SJCRH30 (cell line): ENCODE data around the gene CD84. TPM values are rescaled to one million over a fixed set of nuclear protein-coding genes. Genes with fewer than 3 reads are reported as not detected.
"Not testable (repeated sequence)": the region's sequence is repeated elsewhere in the genome, so short reads cannot be mapped to it uniquely, and the experiment has no call there.

Experiments used
- DNase-seq, 2 experiments: peaks; one replicate each; pipeline ENCODE4 v3.0.0-alpha.2; 2015 to 2020
- H3K27ac ChIP-seq: fragments of 250-450 bp; sonication (Bioruptor Pico); 2 replicates; pipeline ENCODE4 v1.5.1; 2020; ENCODE audit warnings: mild to moderate bottlenecking, moderate library complexity
- H3K27me3 ChIP-seq: fragments of 250-450 bp; sonication (Bioruptor Pico); 2 replicates; pipeline ENCODE4 v1.5.1; 2020; ENCODE audit warnings: mild to moderate bottlenecking, moderate library complexity
- H3K36me3 ChIP-seq: fragments of 250-450 bp; sonication (Bioruptor Pico); 2 replicates; pipeline ENCODE4 v1.5.1; 2020; ENCODE audit warnings: mild to moderate bottlenecking, moderate library complexity
- H3K4me1 ChIP-seq: fragments of 250-450 bp; sonication (Bioruptor Pico); 2 replicates; pipeline ENCODE4 v1.5.1; 2020; ENCODE audit warnings: mild to moderate bottlenecking, moderate library complexity
- H3K4me3 ChIP-seq: fragments of 250-450 bp; sonication (Bioruptor Pico); 2 replicates; pipeline ENCODE4 v1.5.1; 2020; ENCODE audit warnings: mild to moderate bottlenecking, moderate library complexity
- H3K9me3 ChIP-seq: fragments of 250-450 bp; sonication (Bioruptor Pico); replicated peaks from 2 replicates; pipeline ENCODE4 v1.5.1; 2020; ENCODE audit warnings: mild to moderate bottlenecking, moderate library complexity
- total RNA-seq: library from RNA; depleted of rRNA; stranded (reverse); fragments of >200 nt; shearing (Covaris generic); gene quantifications from 2 replicates; pipeline ENCODE4 v1.2.3, GENCODE V29; 2014

The CD84 gene
- total RNA-seq, 1 experiment from 2014 or later: not detected

DNA sequence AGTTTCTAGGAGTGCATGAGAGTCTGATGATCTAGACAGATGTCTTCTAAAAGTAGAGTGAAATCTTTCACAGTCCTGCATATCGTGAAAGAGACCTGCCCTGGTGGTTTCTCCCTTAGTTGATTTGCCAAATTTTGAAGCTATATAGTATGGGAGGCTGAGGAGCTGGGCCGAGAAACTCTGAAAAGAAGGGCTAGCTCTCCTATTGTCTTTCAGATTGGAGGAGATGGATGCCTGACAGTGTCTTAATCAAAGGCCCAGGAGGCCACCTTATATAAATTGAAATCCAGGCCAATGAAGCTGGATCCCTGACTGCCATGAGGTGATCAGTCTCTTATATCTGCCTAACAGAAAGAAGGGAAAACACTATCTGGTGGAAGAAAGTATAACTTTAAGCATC, 18.4 kb upstream of the CD84 start:
- no peak overlapping the region for H3K4me3 ChIP-seq
- H3K4me1 ChIP-seq: no peaks in the 10 kb centered on the region
- no peaks in the 10 kb centered on the region for H3K27me3 ChIP-seq
- no peak overlapping the region for H3K27ac ChIP-seq
- H3K9me3 ChIP-seq: peaks cover 4% of the 10 kb centered on the region; the same call in 1 of the 2 replicates
- no peaks in the 10 kb centered on the region for H3K36me3 ChIP-seq
- no peak for DNase-seq

DNA sequence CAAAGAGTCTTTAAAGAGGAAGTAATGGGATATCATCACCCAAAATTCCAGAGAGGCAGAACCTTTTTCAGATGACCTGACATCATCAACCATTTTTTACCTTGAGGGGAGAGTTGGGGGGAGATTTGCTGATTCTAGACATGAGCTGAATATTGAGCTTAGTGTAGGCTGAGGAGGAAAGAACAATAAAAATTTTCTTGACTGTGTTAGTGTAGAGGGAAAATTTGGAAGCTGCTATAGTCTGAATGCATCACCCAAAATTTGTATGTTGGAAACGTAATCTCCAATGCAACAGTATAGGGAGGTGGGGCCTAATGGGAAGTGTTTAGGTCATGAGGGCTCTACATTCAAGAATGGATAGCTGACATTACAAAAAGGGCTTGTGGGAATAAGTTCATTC, 17.8 kb upstream of the CD84 start:
- no peak for DNase-seq
- no peaks in the 10 kb centered on the region for H3K4me1 ChIP-seq
- no peaks in the 10 kb centered on the region for H3K36me3 ChIP-seq
- H3K9me3 ChIP-seq: peaks cover 4% of the 10 kb centered on the region; the same call in 1 of the 2 replicates
- no peaks in the 10 kb centered on the region for H3K27me3 ChIP-seq
- H3K4me3 ChIP-seq: no peak overlapping the region
- no peak overlapping the region for H3K27ac ChIP-seq

DNA sequence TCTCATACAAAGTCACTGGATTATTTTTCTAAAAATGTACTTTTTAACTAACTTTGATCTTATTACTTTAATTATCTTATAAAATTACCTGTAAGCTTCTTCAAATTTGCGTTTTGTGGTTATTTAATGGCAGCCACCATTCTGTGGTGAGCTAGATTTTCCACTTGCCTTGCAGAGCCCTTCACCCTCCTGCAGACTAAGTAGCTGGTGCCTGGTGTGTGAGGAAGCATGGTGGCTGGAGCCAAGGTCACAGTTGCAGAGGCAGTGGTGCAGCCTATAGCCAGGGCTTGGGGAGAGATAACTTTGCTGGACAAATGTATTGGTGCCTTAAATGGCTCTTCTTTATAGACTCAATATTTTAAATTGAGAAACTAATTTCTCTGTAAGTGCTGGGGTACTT, 11.2 kb upstream of the CD84 start:
- Histone ChIP-seq H3K9me3 (no peaks in the 10 kb centered on the region), H3K4me1 (no peaks in the 10 kb centered on the region), H3K27ac (no peak overlapping the region), H3K4me3 (no peak overlapping the region), H3K36me3 (no peaks in the 10 kb centered on the region), H3K27me3 (no peaks in the 10 kb centered on the region)
- no peak for DNase-seq

DNA sequence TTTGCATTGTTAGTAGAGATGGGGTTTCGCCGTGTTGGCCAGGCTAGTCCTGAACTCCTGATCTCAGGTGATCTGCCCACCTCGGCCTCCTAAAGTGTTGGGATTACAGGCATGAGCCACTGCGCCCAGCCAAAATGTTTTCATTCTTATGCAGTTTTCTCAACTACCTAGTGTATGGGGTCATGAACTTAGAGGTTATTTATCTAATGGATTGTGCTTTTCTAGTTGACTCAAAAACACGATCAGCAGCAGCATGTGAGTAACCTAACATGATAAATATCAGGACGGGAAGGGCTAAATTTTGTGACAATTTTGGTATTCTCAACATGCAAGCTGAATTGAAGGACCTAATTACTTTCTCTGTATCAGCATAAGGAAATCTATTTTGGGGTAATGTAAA, 9.2 kb upstream of the CD84 start:
- no peak overlapping the region for H3K27ac ChIP-seq
- H3K36me3 ChIP-seq: no peaks in the 10 kb centered on the region
- DNase-seq: no peak
- no peaks in the 10 kb centered on the region for H3K9me3 ChIP-seq
- no peak overlapping the region for H3K4me3 ChIP-seq
- H3K27me3 ChIP-seq: no peaks in the 10 kb centered on the region
- no peaks in the 10 kb centered on the region for H3K4me1 ChIP-seq

DNA sequence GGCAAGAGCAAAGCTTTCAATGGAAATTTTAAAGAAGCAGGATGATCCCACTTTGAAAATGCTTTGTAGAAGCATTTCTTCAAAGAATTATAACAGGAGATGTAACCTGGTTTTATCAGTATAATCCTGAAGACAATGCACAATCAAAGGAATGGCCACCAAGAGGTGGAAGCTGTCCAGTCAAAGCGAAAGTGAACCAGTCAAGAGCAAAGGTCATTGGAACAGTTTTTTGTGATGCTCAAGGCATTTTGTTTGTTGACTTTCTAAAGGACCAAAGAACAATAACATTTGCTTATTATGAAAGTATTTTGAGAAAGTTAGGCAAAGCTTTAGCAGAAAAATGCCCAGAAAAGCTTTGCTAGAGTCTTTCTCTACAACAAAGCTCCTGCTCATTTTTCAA, 5.5 kb upstream of the CD84 start:
- Histone ChIP-seq H3K9me3 (no peaks in the 10 kb centered on the region; the same call in 1 of the 2 replicates), H3K36me3 (no peaks in the 10 kb centered on the region), H3K27ac (no peak overlapping the region), H3K27me3 (no peaks in the 10 kb centered on the region), H3K4me1 (no peaks in the 10 kb centered on the region), H3K4me3 (no peak overlapping the region)
- DNase-seq: no peak

DNA sequence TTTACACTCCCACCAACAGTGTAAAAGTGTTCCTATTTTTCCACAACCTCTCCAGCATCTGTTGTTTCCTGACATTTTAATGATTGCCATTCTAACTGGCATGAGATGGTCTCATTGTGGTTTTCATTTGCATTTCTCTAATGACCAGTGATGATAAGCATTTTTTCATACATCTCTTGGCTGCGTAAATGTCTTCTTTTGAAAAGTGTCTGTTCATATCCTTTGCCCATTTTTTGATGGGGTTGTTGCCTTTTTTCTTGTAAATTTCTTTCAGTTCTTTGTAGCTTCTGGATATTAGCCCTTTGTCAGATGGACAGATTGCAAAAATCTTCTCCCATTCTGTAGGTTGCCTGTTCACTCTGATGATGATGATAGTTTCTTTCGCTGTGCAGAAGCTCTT, 3.7 kb upstream of the CD84 start:
- DNase-seq, H3K27ac ChIP-seq, H3K9me3 ChIP-seq, H3K36me3 ChIP-seq, H3K4me1 ChIP-seq, H3K27me3 ChIP-seq, H3K4me3 ChIP-seq: not testable (repeated sequence)

DNA sequence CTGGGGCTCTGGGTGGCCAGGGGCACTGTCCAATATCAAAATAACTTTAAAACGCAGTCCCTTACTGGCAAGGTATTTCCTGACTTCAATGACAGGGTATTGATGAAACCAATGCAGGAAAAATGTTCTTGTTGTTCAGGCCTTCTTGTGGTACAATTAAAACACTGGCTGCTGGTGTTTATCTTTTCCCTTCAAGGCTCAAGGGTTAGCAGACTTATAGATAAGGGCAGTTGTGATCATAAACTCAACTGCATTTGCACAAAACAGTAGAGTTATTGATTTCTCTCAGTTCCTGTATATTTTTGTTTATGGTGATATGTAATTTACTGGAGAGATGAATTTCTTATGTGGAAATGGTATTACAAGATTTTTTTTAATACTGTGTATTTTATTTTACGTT, 2.7 kb upstream of the CD84 start:
- H3K27ac ChIP-seq: no peak overlapping the region
- H3K36me3 ChIP-seq: no peaks in the 10 kb centered on the region
- H3K27me3 ChIP-seq: no peaks in the 10 kb centered on the region
- H3K4me1 ChIP-seq: no peaks in the 10 kb centered on the region
- DNase-seq: no peak
- no peak overlapping the region for H3K4me3 ChIP-seq
- no peaks in the 10 kb centered on the region; the same call in 1 of the 2 replicates for H3K9me3 ChIP-seq

DNA sequence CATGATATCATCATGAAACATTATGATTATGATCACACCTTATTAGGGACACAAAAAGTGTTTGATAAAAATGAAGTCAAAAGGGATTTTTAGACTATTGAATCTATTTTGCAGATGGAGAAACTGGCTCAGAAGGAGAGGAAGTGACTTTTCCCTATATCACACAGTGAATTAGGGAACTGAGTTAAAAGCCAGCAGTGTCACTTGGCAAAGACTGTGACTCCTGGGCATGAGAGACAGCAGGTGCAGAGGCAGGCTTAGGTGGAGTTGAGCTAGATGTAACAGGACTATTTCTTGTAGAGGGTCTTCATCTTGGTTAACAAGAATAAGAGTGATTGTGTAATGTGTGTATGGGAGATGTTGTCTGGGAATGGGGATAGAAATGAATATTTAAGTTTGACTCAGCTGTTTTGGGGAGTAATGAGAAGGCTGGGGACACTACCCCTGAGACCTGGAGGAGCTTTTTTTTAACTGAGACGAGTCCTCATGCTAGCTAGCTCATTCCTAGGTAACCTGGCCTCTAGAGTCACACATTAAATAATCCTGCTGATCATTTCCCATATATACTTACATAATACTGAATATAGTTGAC, 1.0 kb upstream of the CD84 start:
- no peak for DNase-seq
- no peaks in the 10 kb centered on the region; the same call in 1 of the 2 replicates for H3K9me3 ChIP-seq

DNA sequence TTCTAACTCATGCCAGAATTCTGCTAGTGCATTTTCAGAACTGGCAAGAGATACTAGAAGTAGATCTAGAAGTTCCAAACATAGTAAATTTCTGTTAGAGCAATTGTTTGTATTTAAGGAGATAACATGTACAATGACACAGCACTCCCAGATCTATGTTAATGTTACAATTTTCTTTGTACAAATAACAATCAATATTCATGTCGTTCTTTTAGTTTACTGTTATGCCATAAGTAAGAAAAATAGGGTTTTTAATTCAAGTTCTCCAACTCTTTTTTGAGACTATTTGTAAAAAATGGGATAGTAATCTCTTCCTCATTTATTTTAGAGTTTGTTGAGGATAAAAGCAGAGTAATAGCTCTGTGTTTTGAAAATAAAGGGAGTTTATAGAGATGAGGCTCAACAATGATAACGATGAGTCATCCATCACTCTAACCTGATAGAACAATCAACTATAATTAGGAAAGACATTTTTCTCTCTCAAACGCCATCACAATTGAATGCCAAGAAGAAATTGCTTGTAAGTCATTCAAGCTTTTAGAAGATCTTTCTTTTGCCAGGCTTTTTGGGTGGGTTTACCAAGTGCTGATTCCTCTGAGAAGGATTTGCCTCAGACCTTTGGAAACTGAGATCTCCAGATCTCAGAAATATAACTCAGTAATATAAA, 638 bp downstream of the CD84 start:
- no peak for DNase-seq
- Histone ChIP-seq H3K4me3 (no peak overlapping the region), H3K27ac (no peak overlapping the region)

More for the DNA sequence above, 1.0 kb upstream of the CD84 start:
- Histone ChIP-seq H3K36me3 (no peaks in the 10 kb centered on the region), H3K27ac (no peak overlapping the region), H3K4me3 (no peak overlapping the region), H3K4me1 (no peaks in the 10 kb centered on the region), H3K27me3 (no peaks in the 10 kb centered on the region)

DNA sequence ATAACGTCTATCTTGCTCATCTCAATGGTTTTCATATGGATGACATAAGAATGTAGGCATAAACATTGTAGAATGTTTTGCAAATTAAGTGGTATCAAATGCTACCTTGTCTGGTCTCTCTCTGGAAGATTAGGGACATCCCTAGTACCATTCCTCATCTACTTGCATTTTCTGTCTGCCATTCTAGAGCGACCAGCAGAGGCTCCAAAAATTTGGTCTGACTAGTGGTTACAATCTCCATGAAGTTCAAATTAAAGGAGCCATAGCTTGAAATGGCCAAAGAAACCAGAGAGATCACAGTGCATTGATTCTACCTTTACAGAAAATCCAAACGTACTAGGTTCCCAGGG, 1.1 kb downstream of the CD84 start:
- no peak for DNase-seq
- no peaks in the 10 kb centered on the region; the same call in 1 of the 2 replicates for H3K9me3 ChIP-seq
- no peaks in the 10 kb centered on the region for H3K27me3 ChIP-seq
- H3K4me3 ChIP-seq: no peak overlapping the region
- H3K27ac ChIP-seq: no peak overlapping the region
- no peaks in the 10 kb centered on the region for H3K36me3 ChIP-seq
- no peaks in the 10 kb centered on the region for H3K4me1 ChIP-seq

More for the DNA sequence above, 638 bp downstream of the CD84 start:
- Histone ChIP-seq H3K9me3 (no peaks in the 10 kb centered on the region; the same call in 1 of the 2 replicates), H3K4me1 (no peaks in the 10 kb centered on the region), H3K27me3 (no peaks in the 10 kb centered on the region), H3K36me3 (no peaks in the 10 kb centered on the region)

DNA sequence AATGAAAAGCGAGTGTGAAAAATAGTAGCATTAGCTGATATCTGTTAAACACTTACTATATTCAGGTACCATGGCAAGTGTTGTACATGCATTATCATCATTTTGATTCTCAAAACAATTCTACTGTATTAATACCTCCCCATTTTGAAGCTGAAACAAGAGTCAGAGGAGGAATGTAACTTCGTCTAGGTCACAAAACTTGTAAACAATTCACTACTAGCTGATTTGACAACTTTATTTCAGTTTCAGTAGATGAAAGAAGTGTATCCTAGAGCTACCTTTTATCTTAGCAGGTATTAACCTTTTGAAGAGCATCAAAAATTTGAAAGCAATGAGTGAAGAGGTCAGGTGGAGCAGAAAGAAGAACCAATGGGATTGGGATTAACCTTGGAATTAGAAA, 1.6 kb downstream of the CD84 start:
- H3K9me3 ChIP-seq: no peaks in the 10 kb centered on the region
- no peaks in the 10 kb centered on the region for H3K27me3 ChIP-seq
- H3K27ac ChIP-seq: no peak overlapping the region
- DNase-seq: no peak
- H3K4me1 ChIP-seq: no peaks in the 10 kb centered on the region
- H3K4me3 ChIP-seq: no peak overlapping the region
- no peaks in the 10 kb centered on the region for H3K36me3 ChIP-seq

DNA sequence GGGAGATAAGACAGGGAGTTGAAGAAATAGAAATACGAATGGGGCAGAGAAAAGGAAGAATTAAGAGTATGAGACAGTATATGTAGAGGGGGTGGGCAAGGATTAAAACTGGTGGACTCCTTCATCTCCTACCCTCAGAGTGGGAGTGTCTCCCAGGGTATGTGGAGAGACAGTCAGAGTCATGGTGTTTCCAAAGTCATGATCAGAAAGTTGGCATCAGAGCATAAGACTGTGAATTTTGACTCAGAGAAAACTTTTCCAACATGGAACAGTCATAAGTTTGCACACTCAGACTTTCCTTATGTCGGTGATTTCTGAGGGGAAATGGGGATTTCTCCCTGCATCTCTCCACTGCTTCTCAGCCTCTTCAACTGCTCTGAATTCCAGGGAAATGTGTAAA, 2.4 kb downstream of the CD84 start:
- Histone ChIP-seq H3K9me3 (no peaks in the 10 kb centered on the region), H3K36me3 (no peaks in the 10 kb centered on the region), H3K4me3 (no peak overlapping the region), H3K27me3 (no peaks in the 10 kb centered on the region), H3K27ac (no peak overlapping the region), H3K4me1 (no peaks in the 10 kb centered on the region)
- no peak for DNase-seq

DNA sequence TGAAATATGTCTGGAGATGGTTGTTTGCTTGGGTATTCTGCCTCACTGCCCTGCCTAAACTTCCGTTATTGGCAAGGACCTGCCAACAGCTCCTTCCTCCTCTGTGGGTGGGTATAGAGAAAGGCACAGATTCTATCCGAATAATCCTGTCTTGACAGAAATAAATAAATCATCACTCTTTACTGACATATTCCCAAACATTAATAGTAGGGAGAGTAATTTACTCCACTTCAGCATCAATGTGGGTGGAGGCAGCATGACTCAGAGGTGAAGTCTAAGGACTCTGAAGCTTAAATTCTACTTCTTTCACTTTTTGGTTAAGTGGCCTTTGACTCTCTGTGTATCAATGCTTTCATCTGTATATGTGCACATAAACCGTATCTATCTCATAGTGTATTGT, 2.9 kb downstream of the CD84 start:
- Histone ChIP-seq H3K27me3 (no peaks in the 10 kb centered on the region), H3K27ac (no peak overlapping the region), H3K36me3 (no peaks in the 10 kb centered on the region), H3K9me3 (no peaks in the 10 kb centered on the region), H3K4me3 (no peak overlapping the region), H3K4me1 (no peaks in the 10 kb centered on the region)
- no peak for DNase-seq

DNA sequence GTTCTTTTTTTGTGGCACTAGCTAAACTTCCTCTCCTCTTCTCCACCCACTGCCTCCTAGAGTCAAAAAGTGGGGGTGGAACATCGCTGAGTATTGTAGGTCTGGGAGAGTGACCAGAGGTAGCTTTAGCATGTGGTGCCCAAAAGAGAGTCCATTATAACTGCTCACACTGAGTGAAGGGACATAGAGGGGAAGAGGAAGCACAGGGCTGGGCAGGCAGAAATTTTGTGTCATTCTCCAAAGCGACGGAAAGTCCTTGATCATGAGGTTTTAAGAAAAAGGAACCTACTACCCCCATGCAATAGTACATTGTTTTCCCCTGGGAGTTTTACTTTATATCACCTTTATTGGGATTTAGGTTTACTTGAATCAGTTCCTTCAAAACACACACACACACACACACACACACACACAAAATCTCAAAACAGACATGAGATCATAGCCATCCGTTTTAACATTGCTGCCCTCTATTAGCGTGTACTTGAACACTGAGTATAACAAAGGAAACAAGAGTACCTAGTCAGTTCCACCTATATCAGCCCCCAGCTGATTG, 4.1 kb downstream of the CD84 start:
- H3K27me3 ChIP-seq: no peaks in the 10 kb centered on the region
- DNase-seq: no peak
- no peaks in the 10 kb centered on the region for H3K36me3 ChIP-seq
- H3K4me3 ChIP-seq: no peak overlapping the region
- H3K27ac ChIP-seq: no peak overlapping the region
- no peaks in the 10 kb centered on the region for H3K9me3 ChIP-seq
- no peaks in the 10 kb centered on the region for H3K4me1 ChIP-seq

DNA sequence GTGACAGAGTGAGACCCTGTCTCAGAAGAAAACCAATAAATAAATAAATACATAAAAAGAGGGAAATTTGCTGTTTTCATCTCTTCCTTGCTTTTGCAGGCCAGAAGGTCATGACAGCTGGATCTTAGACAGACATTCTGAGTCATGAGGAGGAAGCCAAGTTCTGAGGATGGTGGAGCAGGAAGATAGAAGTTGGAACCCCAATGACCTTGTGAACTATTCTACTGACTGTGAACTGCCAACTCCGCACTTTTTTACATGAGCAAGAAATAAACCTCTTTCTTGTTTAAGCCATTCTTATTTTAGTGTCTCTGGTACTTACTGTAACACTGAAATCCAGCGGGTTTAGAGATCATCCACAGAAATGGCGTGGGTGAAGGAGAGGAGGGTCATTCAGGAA, 8.5 kb downstream of the CD84 start:
- H3K27ac ChIP-seq: no peak overlapping the region
- no peak overlapping the region for H3K4me3 ChIP-seq
- H3K36me3 ChIP-seq: no peaks in the 10 kb centered on the region
- H3K9me3 ChIP-seq: no peaks in the 10 kb centered on the region
- no peaks in the 10 kb centered on the region for H3K27me3 ChIP-seq
- no peaks in the 10 kb centered on the region for H3K4me1 ChIP-seq
- DNase-seq: no peak

DNA sequence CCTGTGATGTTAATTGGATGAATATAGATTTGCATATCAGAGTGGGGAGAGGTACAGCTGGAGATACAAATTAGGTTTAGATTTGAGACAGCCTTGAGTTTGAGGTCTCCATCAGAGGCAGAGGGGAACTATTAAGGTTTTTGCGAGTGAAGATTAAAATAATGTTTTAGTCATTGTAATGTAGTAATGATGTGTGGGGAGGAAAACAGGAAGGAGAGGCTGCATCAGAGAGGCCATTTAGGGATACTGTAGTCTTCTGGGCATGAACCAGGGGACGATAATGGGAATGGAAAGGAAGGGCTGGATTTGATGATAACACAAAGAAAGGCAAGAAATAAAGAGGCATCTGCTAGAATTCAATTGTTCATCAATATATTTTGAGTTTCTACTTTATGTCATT, 9.5 kb downstream of the CD84 start:
- no peak for DNase-seq

More for the DNA sequence above, 9.5 kb downstream of the CD84 start:
- H3K27me3 ChIP-seq: no peaks in the 10 kb centered on the region
- H3K4me3 ChIP-seq: no peak overlapping the region
- H3K27ac ChIP-seq: no peak overlapping the region
- H3K36me3 ChIP-seq: no peaks in the 10 kb centered on the region
- no peaks in the 10 kb centered on the region for H3K9me3 ChIP-seq
- no peaks in the 10 kb centered on the region for H3K4me1 ChIP-seq
